ENCODE measurements around the gene PTPRD. TPM values are rescaled to one million over a fixed set of nuclear protein-coding genes. Genes with fewer than 3 reads are reported as not detected.
"Not testable (repeated sequence)": the region's sequence is repeated elsewhere in the genome, so short reads cannot be mapped to it uniquely, and the experiment has no call there.

Gene PTPRD
- total RNA-seq, 1 donor from 2014 or later: 0.05 TPM

GRCh38 chr9:9337129-9337528, 1275.7 kb downstream of the PTPRD start:
- Mint-ChIP-seq H3K9me3 (no peaks in the 10 kb centered on the region), H3K4me1 (ENCODE audit: low read depth) (no peaks in the 10 kb centered on the region), H3K27me3 (ENCODE audit: insufficient read depth) (no peaks in the 10 kb centered on the region), H3K27ac (no peak overlapping the region), H3K36me3 (ENCODE audit: low read depth) (no peaks in the 10 kb centered on the region), H3K4me3 (no peak overlapping the region)
- intact Hi-C loops (cut with micrococcal nuclease): no loop called here
- DNase-seq (ENCODE audit: low spot score): no peak

DNA sequence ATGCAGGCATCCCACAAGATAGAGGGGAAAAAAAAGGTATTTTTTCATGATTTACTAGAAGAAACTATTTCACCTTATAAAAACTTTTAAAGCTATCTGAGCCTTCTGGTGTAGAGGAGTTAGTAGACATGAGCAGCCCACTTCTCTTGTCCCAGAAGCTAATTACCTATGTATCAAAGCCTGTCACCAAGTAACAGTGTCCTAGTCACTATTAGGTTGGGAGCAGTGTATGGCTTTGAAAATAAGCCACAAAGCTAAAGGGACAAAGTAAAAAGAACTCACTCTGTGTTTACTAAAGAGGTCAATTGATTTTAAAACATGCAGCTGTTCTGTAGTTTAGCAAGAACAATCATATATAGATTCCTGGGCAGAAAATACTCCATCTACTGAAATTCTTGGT, 1286.1 kb downstream of the PTPRD start:
- Mint-ChIP-seq H3K9me3 (no peaks in the 10 kb centered on the region), H3K27me3 (ENCODE audit: insufficient read depth) (no peaks in the 10 kb centered on the region), H3K4me1 (ENCODE audit: low read depth) (no peaks in the 10 kb centered on the region), H3K27ac (no peak overlapping the region), H3K4me3 (no peak overlapping the region), H3K36me3 (ENCODE audit: low read depth) (no peaks in the 10 kb centered on the region)
- intact Hi-C loops (cut with micrococcal nuclease): no loop called here
- no peak for DNase-seq (ENCODE audit: low spot score)

- no peak overlapping the region for H3K4me3 Mint-ChIP-seq
- H3K9me3 Mint-ChIP-seq: no peaks in the 10 kb centered on the region
- DNase-seq (ENCODE audit: low spot score): no peak
- H3K27me3 Mint-ChIP-seq (ENCODE audit: insufficient read depth): no peaks in the 10 kb centered on the region
- intact Hi-C loops (cut with micrococcal nuclease): no loop called here
- H3K4me1 Mint-ChIP-seq (ENCODE audit: low read depth): no peaks in the 10 kb centered on the region
- no peaks in the 10 kb centered on the region for H3K36me3 Mint-ChIP-seq (ENCODE audit: low read depth)
- no peak overlapping the region for H3K27ac Mint-ChIP-seq
Observed at GRCh38 chr9:9319007-9319406, 1293.8 kb downstream of the PTPRD start.

DNA sequence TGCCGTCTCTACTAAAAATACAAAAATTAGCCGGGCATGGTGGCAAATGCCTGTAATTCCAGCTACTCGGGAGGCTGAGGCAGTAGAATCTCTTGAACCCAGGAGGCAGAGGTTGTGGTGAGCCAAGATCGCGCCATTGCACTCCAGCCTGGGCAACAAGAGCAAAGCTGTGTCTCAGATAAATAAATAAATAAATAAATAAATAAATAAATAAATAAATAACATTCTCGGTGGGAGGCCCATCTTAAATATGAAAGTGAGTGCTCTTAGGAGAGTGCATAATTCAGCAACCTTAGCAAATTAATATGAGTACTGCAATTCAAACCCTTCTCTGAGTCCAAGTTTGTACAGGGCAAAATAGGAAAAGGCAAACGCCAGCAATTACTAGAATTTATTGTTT, 1302.1 kb downstream of the PTPRD start:
- H3K27me3 Mint-ChIP-seq (ENCODE audit: insufficient read depth); H3K27ac Mint-ChIP-seq; intact Hi-C loops (cut with micrococcal nuclease); H3K9me3 Mint-ChIP-seq; H3K36me3 Mint-ChIP-seq (ENCODE audit: low read depth); DNase-seq (ENCODE audit: low spot score); H3K4me3 Mint-ChIP-seq; H3K4me1 Mint-ChIP-seq (ENCODE audit: low read depth): not testable (repeated sequence)

DNA sequence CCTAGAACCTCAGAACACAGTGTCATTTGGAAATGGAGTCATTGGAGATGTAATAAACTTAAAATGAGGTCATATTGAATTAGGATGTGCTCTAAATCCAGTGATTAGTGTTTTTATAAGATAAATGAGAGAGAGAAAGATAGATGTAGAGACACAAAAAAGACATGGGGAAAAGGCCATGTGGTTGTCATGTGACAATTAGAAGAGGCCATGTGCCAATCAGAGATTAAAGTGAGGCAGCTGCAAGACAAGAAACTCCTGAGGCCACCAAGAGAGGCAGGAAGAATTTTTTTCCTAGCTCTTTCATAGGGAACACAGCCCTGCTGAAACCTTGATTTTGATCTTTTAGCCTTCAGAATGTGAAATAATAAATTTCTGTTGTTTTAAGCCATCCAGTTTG, 1307.2 kb downstream of the PTPRD start:
- Mint-ChIP-seq H3K36me3 (ENCODE audit: low read depth) (no peaks in the 10 kb centered on the region), H3K27me3 (ENCODE audit: insufficient read depth) (no peaks in the 10 kb centered on the region), H3K4me1 (ENCODE audit: low read depth) (no peaks in the 10 kb centered on the region), H3K9me3 (no peaks in the 10 kb centered on the region), H3K27ac (no peak overlapping the region), H3K4me3 (no peak overlapping the region)
- no peak for DNase-seq (ENCODE audit: low spot score)
- intact Hi-C loops (cut with micrococcal nuclease): no loop called here

- H3K36me3 Mint-ChIP-seq (ENCODE audit: low read depth): no peaks in the 10 kb centered on the region
- no peak for DNase-seq (ENCODE audit: low spot score)
- no peaks in the 10 kb centered on the region for H3K9me3 Mint-ChIP-seq
- no peak overlapping the region for H3K27ac Mint-ChIP-seq
- intact Hi-C loops (cut with micrococcal nuclease): no loop called here
- H3K27me3 Mint-ChIP-seq (ENCODE audit: insufficient read depth): no peaks in the 10 kb centered on the region
- H3K4me3 Mint-ChIP-seq: no peak overlapping the region
- H3K4me1 Mint-ChIP-seq (ENCODE audit: low read depth): no peaks in the 10 kb centered on the region
Observed at GRCh38 chr9:9299134-9299533, 1313.7 kb downstream of the PTPRD start.

DNA sequence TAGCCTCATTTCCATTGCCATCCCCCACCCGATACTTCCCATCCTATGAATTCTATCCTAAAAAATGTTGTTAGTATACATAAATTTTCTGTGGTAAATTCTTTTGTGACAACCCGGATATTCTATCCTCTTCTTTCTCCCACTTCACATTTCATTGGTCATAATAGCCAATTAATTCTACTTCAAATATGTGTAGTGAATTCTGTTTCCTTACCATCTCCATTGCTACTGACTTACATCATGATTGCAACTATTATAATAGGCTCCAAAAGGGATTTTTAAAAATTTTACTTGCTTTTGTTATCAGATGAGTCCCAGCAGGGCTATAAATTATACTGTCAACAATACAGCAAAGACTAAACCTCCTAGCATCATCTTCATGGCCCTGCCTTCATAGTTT, 1326.8 kb downstream of the PTPRD start:
- no peaks in the 10 kb centered on the region for H3K36me3 Mint-ChIP-seq (ENCODE audit: low read depth)
- intact Hi-C loops (cut with micrococcal nuclease): no loop called here
- H3K4me1 Mint-ChIP-seq (ENCODE audit: low read depth): no peaks in the 10 kb centered on the region
- no peaks in the 10 kb centered on the region for H3K27me3 Mint-ChIP-seq (ENCODE audit: insufficient read depth)
- no peak overlapping the region for H3K4me3 Mint-ChIP-seq
- no peak overlapping the region for H3K27ac Mint-ChIP-seq
- no peaks in the 10 kb centered on the region for H3K9me3 Mint-ChIP-seq
- no peak for DNase-seq (ENCODE audit: low spot score)

- Mint-ChIP-seq H3K36me3 (ENCODE audit: low read depth) (no peaks in the 10 kb centered on the region), H3K27me3 (ENCODE audit: insufficient read depth) (no peaks in the 10 kb centered on the region), H3K27ac (no peak overlapping the region), H3K4me3 (no peak overlapping the region), H3K4me1 (ENCODE audit: low read depth) (no peaks in the 10 kb centered on the region), H3K9me3 (no peaks in the 10 kb centered on the region)
- intact Hi-C loops (cut with micrococcal nuclease): no loop called here
- no peak for DNase-seq (ENCODE audit: low spot score)
Observed at GRCh38 chr9:9284201-9284600, 1328.6 kb downstream of the PTPRD start.

- no peak overlapping the region for H3K4me3 Mint-ChIP-seq
- H3K27ac Mint-ChIP-seq: no peak overlapping the region
- intact Hi-C loops (cut with micrococcal nuclease): no loop called here
- H3K36me3 Mint-ChIP-seq (ENCODE audit: low read depth): no peaks in the 10 kb centered on the region
- no peaks in the 10 kb centered on the region for H3K4me1 Mint-ChIP-seq (ENCODE audit: low read depth)
- H3K27me3 Mint-ChIP-seq (ENCODE audit: insufficient read depth): no peaks in the 10 kb centered on the region
- no peak for DNase-seq (ENCODE audit: low spot score)
- no peaks in the 10 kb centered on the region for H3K9me3 Mint-ChIP-seq
Observed at GRCh38 chr9:9283159-9283986, 1329.4 kb downstream of the PTPRD start.

- no peaks in the 10 kb centered on the region for H3K9me3 Mint-ChIP-seq
Observed at GRCh38 chr9:9275601-9276000, 1337.2 kb downstream of the PTPRD start.

GRCh38 chr9:9257999-9258498, 1354.8 kb downstream of the PTPRD start:
- no peaks in the 10 kb centered on the region for H3K4me1 Mint-ChIP-seq (ENCODE audit: low read depth)
- H3K27ac Mint-ChIP-seq: no peak overlapping the region
- no peak overlapping the region for H3K4me3 Mint-ChIP-seq
- no peak for DNase-seq (ENCODE audit: low spot score)
- H3K36me3 Mint-ChIP-seq (ENCODE audit: low read depth): no peaks in the 10 kb centered on the region
- intact Hi-C loops (cut with micrococcal nuclease): no loop called here
- peaks cover 5% of the 10 kb centered on the region for H3K9me3 Mint-ChIP-seq
- no peaks in the 10 kb centered on the region for H3K27me3 Mint-ChIP-seq (ENCODE audit: insufficient read depth)

More at GRCh38 chr9:9275601-9276000, 1337.2 kb downstream of the PTPRD start:
- no peak overlapping the region for H3K4me3 Mint-ChIP-seq
- H3K27ac Mint-ChIP-seq: no peak overlapping the region
- H3K4me1 Mint-ChIP-seq (ENCODE audit: low read depth): no peaks in the 10 kb centered on the region
- intact Hi-C loops (cut with micrococcal nuclease): no loop called here
- H3K36me3 Mint-ChIP-seq (ENCODE audit: low read depth): no peaks in the 10 kb centered on the region
- no peak for DNase-seq (ENCODE audit: low spot score)
- no peaks in the 10 kb centered on the region for H3K27me3 Mint-ChIP-seq (ENCODE audit: insufficient read depth)

GRCh38 chr9:9246726-9247125, 1366.1 kb downstream of the PTPRD start:
- Mint-ChIP-seq H3K9me3 (peaks cover 5% of the 10 kb centered on the region), H3K27me3 (ENCODE audit: insufficient read depth) (no peaks in the 10 kb centered on the region), H3K36me3 (ENCODE audit: low read depth) (no peaks in the 10 kb centered on the region), H3K4me3 (no peak overlapping the region), H3K4me1 (ENCODE audit: low read depth) (no peaks in the 10 kb centered on the region), H3K27ac (no peak overlapping the region)
- no peak for DNase-seq (ENCODE audit: low spot score)
- intact Hi-C loops (cut with micrococcal nuclease): no loop called here

- no peak overlapping the region for H3K27ac Mint-ChIP-seq
- H3K27me3 Mint-ChIP-seq (ENCODE audit: insufficient read depth): no peaks in the 10 kb centered on the region
- no peaks in the 10 kb centered on the region for H3K4me1 Mint-ChIP-seq (ENCODE audit: low read depth)
- H3K36me3 Mint-ChIP-seq (ENCODE audit: low read depth): no peaks in the 10 kb centered on the region
- H3K9me3 Mint-ChIP-seq: peaks cover 11% of the 10 kb centered on the region
- intact Hi-C loops (cut with micrococcal nuclease): no loop called here
- no peak for DNase-seq (ENCODE audit: low spot score)
- H3K4me3 Mint-ChIP-seq: no peak overlapping the region
Observed at GRCh38 chr9:9231946-9232345, 1380.9 kb downstream of the PTPRD start.

DNA sequence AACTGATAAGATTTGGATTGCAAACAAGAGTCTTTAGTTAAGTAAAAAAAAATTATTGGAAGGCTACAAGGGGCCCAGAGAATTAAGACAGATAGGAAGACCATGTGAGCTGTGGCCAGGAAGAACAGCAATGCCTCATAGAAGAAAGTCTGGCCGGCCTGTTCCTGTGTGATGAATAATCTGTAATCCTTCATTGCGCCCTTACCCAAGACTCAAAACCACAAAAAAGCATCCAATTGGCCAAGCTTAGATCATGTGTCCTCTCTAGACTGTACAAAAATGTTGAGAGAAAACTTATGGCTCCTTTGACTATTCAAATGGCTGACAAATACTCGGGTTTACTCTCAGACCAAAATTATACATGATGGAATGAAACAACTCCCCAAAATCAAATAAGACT, 1383.5 kb downstream of the PTPRD start:
- intact Hi-C loops (cut with micrococcal nuclease): no loop called here
- no peaks in the 10 kb centered on the region for H3K36me3 Mint-ChIP-seq (ENCODE audit: low read depth)
- H3K4me3 Mint-ChIP-seq: no peak overlapping the region
- peaks cover 5% of the 10 kb centered on the region for H3K9me3 Mint-ChIP-seq
- no peak overlapping the region for H3K27ac Mint-ChIP-seq
- no peak for DNase-seq (ENCODE audit: low spot score)
- H3K27me3 Mint-ChIP-seq (ENCODE audit: insufficient read depth): no peaks in the 10 kb centered on the region
- H3K4me1 Mint-ChIP-seq (ENCODE audit: low read depth): no peaks in the 10 kb centered on the region
